LNCAP (cell line): ENCODE data around the gene CNNM3.

ENCODE experiments used
- CTCF ChIP-seq: fragments of 450-650 bp; IDR thresholded peaks from 2 replicates; pipeline ENCODE4 v1.5.1; 2017; ENCODE audit warnings: mild to moderate bottlenecking

The CNNM3 gene

GRCh38 chr2:96878171-96878570 lies 62.1 kb downstream of the CNNM3 start:
- no peak for TF ChIP-seq CTCF

- no peak for TF ChIP-seq CTCF
Observed at GRCh38 chr2:96878796-96879544, 62.9 kb downstream of the CNNM3 start.

- TF ChIP-seq CTCF, result no peak
Observed at GRCh38 chr2:96879545-96880040, 63.5 kb downstream of the CNNM3 start.

GRCh38 chr2:96880891-96881273 lies 64.8 kb downstream of the CNNM3 start:
- no peak for TF ChIP-seq CTCF

GRCh38 chr2:96881349-96882195 lies 65.5 kb downstream of the CNNM3 start:
- TF ChIP-seq CTCF, result no peak

- TF ChIP-seq CTCF, result no peak
Observed at GRCh38 chr2:96882230-96882629, 66.2 kb downstream of the CNNM3 start.

- no peak for TF ChIP-seq CTCF
Observed at GRCh38 chr2:96882906-96883305, 66.8 kb downstream of the CNNM3 start.
